ENCODE data around the gene LRRK2. TPM values are rescaled to one million over a fixed set of nuclear protein-coding genes. Genes with fewer than 3 reads are reported as not detected.

The LRRK2 gene
- 2.8 TPM for polyA plus RNA-seq
- long read RNA-seq, donor 1: 0 reads
- long read RNA-seq, donor 2, full-length matches to known transcripts: 1 of 1 reads
- long read RNA-seq, donor 2, partial matches to known transcripts: 0 of 1 reads
- long read RNA-seq, donor 2, other reads (novel, unspliced or antisense): 0 of 1 reads
- long read RNA-seq, donor 3: 0 reads
- long read RNA-seq, donor 4: 0 reads
- long read RNA-seq, donor 5: 0 reads
- long read RNA-seq, donor 6: 0 reads
- long read RNA-seq, donor 7: 0 reads
- long read RNA-seq, donor 8: 0 reads
- long read RNA-seq, donor 9, full-length matches to known transcripts: 1 of 1 reads
- long read RNA-seq, donor 9, partial matches to known transcripts: 0 of 1 reads
- long read RNA-seq, donor 9, other reads (novel, unspliced or antisense): 0 of 1 reads
- long read RNA-seq, donor 10: 0 reads
- long read RNA-seq, donor 11: 0 reads

- Histone ChIP-seq H3K4me1 (ENCODE audit: control insufficient read depth, insufficient read depth, low read length) (no peaks in the 10 kb centered on the region), H3K4me3 (ENCODE audit: low read length) (peak within 1 kb of the TSS; percentile 28), H3K9me3 (ENCODE audit: control insufficient read depth, low read depth, low read length) (no peaks in the 10 kb centered on the region), H3K27ac (ENCODE audit: low read length) (peak within 1 kb of the TSS; percentile 42), H3K36me3 (ENCODE audit: control insufficient read depth, insufficient read depth, low read length) (no peaks in the 10 kb centered on the region), H3K27me3 (ENCODE audit: control insufficient read depth, insufficient read depth, low read length) (peaks cover 19% of the 10 kb centered on the region)
- DNase-seq: peak; percentile 32 to 62
- WGBS (ENCODE audit: insufficient coverage, low lambda C conversion rate): no CpG with 5 or more reads among the region's 78 CpGs
Measured at GRCh38 chr12:40224439-40225291, at the start of gene LRRK2. Gene LRRK2 (plus strand): TSS chr12:40224997. CDS start chr12:40225132, 135 bp downstream.

- H3K27ac ChIP-seq (ENCODE audit: low read length): no peak overlapping the region
- no peak for DNase-seq
- H3K27me3 ChIP-seq (ENCODE audit: control insufficient read depth, insufficient read depth, low read length): no peaks in the 10 kb centered on the region
- H3K36me3 ChIP-seq (ENCODE audit: control insufficient read depth, insufficient read depth, low read length): no peaks in the 10 kb centered on the region
- H3K4me1 ChIP-seq (ENCODE audit: control insufficient read depth, insufficient read depth, low read length): no peaks in the 10 kb centered on the region
- no CpG with 5 or more reads among the region's 2 CpGs for WGBS (ENCODE audit: insufficient coverage, low lambda C conversion rate)
- H3K4me3 ChIP-seq (ENCODE audit: low read length): no peak overlapping the region
- H3K9me3 ChIP-seq (ENCODE audit: control insufficient read depth, low read depth, low read length): no peaks in the 10 kb centered on the region
Measured at GRCh38 chr12:40175045-40175444, 49.8 kb upstream of the LRRK2 start.

DNA sequence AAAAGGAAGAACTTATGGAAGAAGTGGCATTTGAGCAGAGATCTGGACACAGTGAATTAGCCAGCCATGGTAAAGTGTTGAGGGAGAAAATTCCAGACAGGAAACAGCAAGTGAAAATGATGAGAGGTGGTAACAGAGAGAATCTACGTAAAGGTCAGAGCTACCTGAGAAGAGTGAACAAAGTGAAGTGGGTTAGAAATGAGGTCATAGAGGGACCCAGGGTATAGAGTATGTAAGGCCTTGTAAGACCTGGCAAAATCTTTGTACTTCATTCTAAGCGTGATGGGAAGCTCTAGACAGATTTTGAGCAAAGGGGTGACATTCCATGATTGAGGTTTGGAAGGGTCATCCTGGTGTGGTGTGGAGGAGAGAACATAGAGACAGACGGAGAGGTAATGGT, 49.3 kb upstream of the LRRK2 start:
- WGBS (ENCODE audit: insufficient coverage, low lambda C conversion rate): 100% methylated on average over 2 of the region's 3 CpGs
- no peak overlapping the region for H3K27ac ChIP-seq (ENCODE audit: low read length)
- no peaks in the 10 kb centered on the region for H3K36me3 ChIP-seq (ENCODE audit: control insufficient read depth, insufficient read depth, low read length)
- DNase-seq: no peak
- no peak overlapping the region for H3K4me3 ChIP-seq (ENCODE audit: low read length)
- H3K4me1 ChIP-seq (ENCODE audit: control insufficient read depth, insufficient read depth, low read length): no peaks in the 10 kb centered on the region
- no peaks in the 10 kb centered on the region for H3K9me3 ChIP-seq (ENCODE audit: control insufficient read depth, low read depth, low read length)
- no peaks in the 10 kb centered on the region for H3K27me3 ChIP-seq (ENCODE audit: control insufficient read depth, insufficient read depth, low read length)

- Histone ChIP-seq H3K27ac (ENCODE audit: low read length) (no peak overlapping the region), H3K4me1 (ENCODE audit: control insufficient read depth, insufficient read depth, low read length) (no peaks in the 10 kb centered on the region), H3K27me3 (ENCODE audit: control insufficient read depth, insufficient read depth, low read length) (no peaks in the 10 kb centered on the region), H3K9me3 (ENCODE audit: control insufficient read depth, low read depth, low read length) (no peaks in the 10 kb centered on the region), H3K4me3 (ENCODE audit: low read length) (no peak overlapping the region), H3K36me3 (ENCODE audit: control insufficient read depth, insufficient read depth, low read length) (no peaks in the 10 kb centered on the region)
- no CpG with 5 or more reads among the region's 4 CpGs for WGBS (ENCODE audit: insufficient coverage, low lambda C conversion rate)
- DNase-seq: no peak
Measured at GRCh38 chr12:40178701-40179100, 46.1 kb upstream of the LRRK2 start.

- no CpG with 5 or more reads among the region's 1 CpG for WGBS (ENCODE audit: insufficient coverage, low lambda C conversion rate)
- H3K4me3 ChIP-seq (ENCODE audit: low read length): no peak overlapping the region
- no peaks in the 10 kb centered on the region for H3K36me3 ChIP-seq (ENCODE audit: control insufficient read depth, insufficient read depth, low read length)
- no peak overlapping the region for H3K27ac ChIP-seq (ENCODE audit: low read length)
- H3K4me1 ChIP-seq (ENCODE audit: control insufficient read depth, insufficient read depth, low read length): no peaks in the 10 kb centered on the region
- no peaks in the 10 kb centered on the region for H3K27me3 ChIP-seq (ENCODE audit: control insufficient read depth, insufficient read depth, low read length)
- no peak for DNase-seq
- no peaks in the 10 kb centered on the region for H3K9me3 ChIP-seq (ENCODE audit: control insufficient read depth, low read depth, low read length)
Measured at GRCh38 chr12:40181490-40181889, 43.3 kb upstream of the LRRK2 start.

- no peak overlapping the region for H3K4me3 ChIP-seq (ENCODE audit: low read length)
- no peak for DNase-seq
- no peak overlapping the region for H3K27ac ChIP-seq (ENCODE audit: low read length)
- no peaks in the 10 kb centered on the region for H3K27me3 ChIP-seq (ENCODE audit: control insufficient read depth, insufficient read depth, low read length)
- no CpG with 5 or more reads among the region's 1 CpG for WGBS (ENCODE audit: insufficient coverage, low lambda C conversion rate)
- H3K36me3 ChIP-seq (ENCODE audit: control insufficient read depth, insufficient read depth, low read length): no peaks in the 10 kb centered on the region
- no peaks in the 10 kb centered on the region for H3K4me1 ChIP-seq (ENCODE audit: control insufficient read depth, insufficient read depth, low read length)
- no peaks in the 10 kb centered on the region for H3K9me3 ChIP-seq (ENCODE audit: control insufficient read depth, low read depth, low read length)
Measured at GRCh38 chr12:40183715-40184114, 41.1 kb upstream of the LRRK2 start.

DNA sequence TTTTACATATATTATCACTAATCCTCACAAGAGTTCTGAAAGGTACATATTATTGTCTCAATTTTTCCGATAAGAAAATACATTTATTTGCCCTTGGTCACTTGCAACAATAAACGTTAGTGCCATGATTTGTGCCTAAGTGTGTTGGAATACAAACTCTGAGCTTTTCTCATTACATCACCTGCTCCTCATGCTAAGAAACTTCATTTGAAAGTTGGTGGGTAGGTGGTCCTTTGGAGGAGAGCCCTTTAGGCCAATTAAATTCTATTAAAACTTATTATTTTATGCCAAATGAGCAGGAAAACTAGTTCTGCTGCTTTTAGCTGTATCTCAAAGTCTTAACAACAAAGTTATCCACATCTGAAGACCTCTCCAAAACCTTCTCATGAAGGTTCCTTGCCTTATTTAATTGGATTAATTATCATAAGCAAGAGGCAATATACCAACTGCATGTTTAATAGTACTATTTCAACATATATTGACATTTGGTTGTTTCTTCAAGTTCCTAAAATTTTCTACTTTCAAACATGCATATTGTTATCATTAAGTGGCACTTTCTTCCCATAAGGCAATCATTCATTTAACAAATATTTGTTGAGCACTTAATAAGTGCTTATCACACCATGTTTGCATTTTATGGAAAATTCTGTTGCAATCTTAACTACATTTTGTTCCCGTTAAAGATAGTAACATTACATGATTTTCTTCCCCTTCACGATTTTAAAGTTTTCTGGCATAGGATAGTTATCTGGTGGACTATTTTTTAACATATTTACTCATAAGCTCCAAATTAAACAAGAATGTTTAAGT, 40.1 kb upstream of the LRRK2 start:
- H3K4me1 ChIP-seq (ENCODE audit: control insufficient read depth, insufficient read depth, low read length): no peaks in the 10 kb centered on the region
- 95% methylated on average over 3 of the region's 4 CpGs for WGBS (ENCODE audit: insufficient coverage, low lambda C conversion rate)

DNA sequence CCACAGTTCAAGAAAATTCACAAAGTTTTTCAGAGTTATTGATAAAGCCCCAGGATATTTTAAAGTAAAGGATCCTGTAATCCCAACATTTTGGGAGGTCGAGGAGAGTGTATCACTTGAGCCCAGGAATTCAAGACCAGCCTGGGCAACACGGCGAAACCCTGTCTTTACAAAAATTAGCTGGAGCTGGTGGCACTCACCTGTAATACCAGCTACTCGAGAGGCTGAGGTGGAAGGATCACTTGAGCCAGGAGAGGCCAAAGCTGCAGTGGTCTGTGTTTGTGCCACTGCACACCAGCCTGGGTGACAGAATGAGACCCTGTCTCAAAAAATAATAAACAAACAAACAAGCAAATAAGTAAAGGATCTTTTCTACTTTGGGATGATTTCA, 39.5 kb upstream of the LRRK2 start:
- no peak overlapping the region for H3K4me3 ChIP-seq (ENCODE audit: low read length)

More for the DNA sequence above, 40.1 kb upstream of the LRRK2 start:
- no peak for DNase-seq
- Histone ChIP-seq H3K9me3 (ENCODE audit: control insufficient read depth, low read depth, low read length) (no peaks in the 10 kb centered on the region), H3K27ac (ENCODE audit: low read length) (no peak overlapping the region), H3K4me3 (ENCODE audit: low read length) (no peak overlapping the region), H3K36me3 (ENCODE audit: control insufficient read depth, insufficient read depth, low read length) (no peaks in the 10 kb centered on the region), H3K27me3 (ENCODE audit: control insufficient read depth, insufficient read depth, low read length) (no peaks in the 10 kb centered on the region)

GRCh38 chr12:40188558-40189320, 36.1 kb upstream of the LRRK2 start:
- H3K27me3 ChIP-seq (ENCODE audit: control insufficient read depth, insufficient read depth, low read length): no peaks in the 10 kb centered on the region
- WGBS (ENCODE audit: insufficient coverage, low lambda C conversion rate): no CpG with 5 or more reads among the region's 6 CpGs
- no peak for DNase-seq
- no peak overlapping the region for H3K4me3 ChIP-seq (ENCODE audit: low read length)
- H3K4me1 ChIP-seq (ENCODE audit: control insufficient read depth, insufficient read depth, low read length): no peaks in the 10 kb centered on the region
- no peak overlapping the region for H3K27ac ChIP-seq (ENCODE audit: low read length)
- no peaks in the 10 kb centered on the region for H3K36me3 ChIP-seq (ENCODE audit: control insufficient read depth, insufficient read depth, low read length)
- no peaks in the 10 kb centered on the region for H3K9me3 ChIP-seq (ENCODE audit: control insufficient read depth, low read depth, low read length)

More for the DNA sequence above, 39.5 kb upstream of the LRRK2 start:
- Histone ChIP-seq H3K36me3 (ENCODE audit: control insufficient read depth, insufficient read depth, low read length) (no peaks in the 10 kb centered on the region), H3K27ac (ENCODE audit: low read length) (no peak overlapping the region), H3K4me1 (ENCODE audit: control insufficient read depth, insufficient read depth, low read length) (no peaks in the 10 kb centered on the region), H3K9me3 (ENCODE audit: control insufficient read depth, low read depth, low read length) (no peaks in the 10 kb centered on the region), H3K27me3 (ENCODE audit: control insufficient read depth, insufficient read depth, low read length) (no peaks in the 10 kb centered on the region)
- DNase-seq: no peak
- no CpG with 5 or more reads among the region's 4 CpGs for WGBS (ENCODE audit: insufficient coverage, low lambda C conversion rate)
